Lower leg skin (tissue), 3 donors: ENCODE results near the gene P3H3.

Experiments used
- POLR2A ChIP-seq, 2 donors: fragments of 450-650 bp; IDR thresholded peaks; one replicate each; pipeline ENCODE4 v1.6.1; 2016 to 2017; ENCODE audit warnings: antibody characterized with exemption in 2 of 2, mild to moderate bottlenecking in 1 of 2, moderate library complexity in 1 of 2
- TF ChIP-seq, protein P1 (sequence below), 3 donors: fragments of 450-650 bp; IDR thresholded peaks; one replicate each; pipeline ENCODE4 v1.5.1; 2016; ENCODE audit warnings: antibody characterized with exemption in 3 of 3, mild to moderate bottlenecking in 3 of 3, moderate library complexity in 2 of 3

DNA sequence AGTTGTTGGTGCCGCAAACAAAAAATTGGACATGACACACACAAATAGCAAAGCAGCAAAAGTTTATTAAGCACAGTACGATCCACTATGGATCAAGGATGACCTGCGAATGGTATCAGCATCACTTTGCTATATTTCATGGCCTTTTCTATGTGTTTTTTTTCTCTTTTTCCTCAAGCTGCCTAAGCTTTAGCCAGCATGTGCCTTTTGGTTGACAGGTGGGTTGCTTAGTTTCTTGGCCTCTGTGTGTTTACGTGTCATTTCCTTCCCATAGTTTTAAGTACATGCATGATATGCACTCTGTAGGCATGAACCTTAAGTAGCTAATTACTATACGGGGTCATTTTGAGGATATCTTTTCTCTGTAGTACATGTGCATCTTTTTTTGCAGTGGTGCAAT, 29.1 kb upstream of the P3H3 start:
- TF ChIP-seq, protein P1, sequence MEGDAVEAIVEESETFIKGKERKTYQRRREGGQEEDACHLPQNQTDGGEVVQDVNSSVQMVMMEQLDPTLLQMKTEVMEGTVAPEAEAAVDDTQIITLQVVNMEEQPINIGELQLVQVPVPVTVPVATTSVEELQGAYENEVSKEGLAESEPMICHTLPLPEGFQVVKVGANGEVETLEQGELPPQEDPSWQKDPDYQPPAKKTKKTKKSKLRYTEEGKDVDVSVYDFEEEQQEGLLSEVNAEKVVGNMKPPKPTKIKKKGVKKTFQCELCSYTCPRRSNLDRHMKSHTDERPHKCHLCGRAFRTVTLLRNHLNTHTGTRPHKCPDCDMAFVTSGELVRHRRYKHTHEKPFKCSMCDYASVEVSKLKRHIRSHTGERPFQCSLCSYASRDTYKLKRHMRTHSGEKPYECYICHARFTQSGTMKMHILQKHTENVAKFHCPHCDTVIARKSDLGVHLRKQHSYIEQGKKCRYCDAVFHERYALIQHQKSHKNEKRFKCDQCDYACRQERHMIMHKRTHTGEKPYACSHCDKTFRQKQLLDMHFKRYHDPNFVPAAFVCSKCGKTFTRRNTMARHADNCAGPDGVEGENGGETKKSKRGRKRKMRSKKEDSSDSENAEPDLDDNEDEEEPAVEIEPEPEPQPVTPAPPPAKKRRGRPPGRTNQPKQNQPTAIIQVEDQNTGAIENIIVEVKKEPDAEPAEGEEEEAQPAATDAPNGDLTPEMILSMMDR (IDR thresholded peaks at IDR 0.05) = no peak
- no peak for TF ChIP-seq POLR2A (IDR thresholded peaks at IDR 0.05)
